Pancreas (tissue), 10 donors: ENCODE data around the gene TRAPPC4. TPM values are rescaled to one million over a fixed set of nuclear protein-coding genes. Genes with fewer than 3 reads are reported as not detected.

Source experiments
- ATAC-seq, 4 donors: fragments of 200-7000 bp; cut with Tn5 transposase; one replicate each; pipeline versions ENCODE4 v1.8.0 to v1.9.1; 2020; ENCODE audit warnings: mild to moderate bottlenecking in 4 of 4, moderate library complexity in 4 of 4
- DNase-seq, 6 donors: peaks; one replicate each; pipeline ENCODE4 v3.0.0-alpha.2; 2020
- FAIRE-seq: peaks from 2 replicates; lab custom pipeline; 2012; peaks lifted over from hg19 to GRCh38; lab: Jason Lieb, UNC
- H3K27ac ChIP-seq, 4 donors: fragments of 200-600 bp; sonication (generic); 1 replicate in 3 of 4; 2 replicates in 1 of 4; pipeline versions ENCODE4 v1.5.0 to v1.8.0; 2020
- H3K27me3 ChIP-seq, 4 donors: fragments of 200-600 bp; one replicate each; pipeline ENCODE4 v1.8.0; 2021
- H3K36me3 ChIP-seq, 3 donors: fragments of 200-600 bp; sonication (generic) in 1 of 3; one replicate each; pipeline versions ENCODE4 v1.5.0 to v1.8.0; 2020 to 2021
- H3K4me1 ChIP-seq, 3 donors: fragments of 200-600 bp; one replicate each; pipeline ENCODE4 v1.8.0; 2021
- H3K4me3 ChIP-seq, 4 donors: fragments of 200-600 bp; sonication (generic) in 2 of 4; one replicate each; pipeline versions ENCODE4 v1.5.0 to v1.8.0; 2020 to 2021
- H3K9me3 ChIP-seq, 4 donors: fragments of 200-600 bp; one replicate each; pipeline ENCODE4 v1.8.0; 2021
- CTCF ChIP-seq, 4 donors: fragments of 200-600 bp; sonication (generic) in 3 of 4; IDR thresholded peaks; one replicate each; pipeline versions ENCODE4 v1.5.0 to v1.8.0; 2021; ENCODE audit warnings: antibody characterized with exemption in 4 of 4
- WGBS, 2 donors: extraction: QIAGEN DNeasy Blood & Tissue Kit; methylation state at CpG; one replicate each; pipeline ENCODE4 v1.1.7; 2013; 5-methylcytosine and 5-hydroxymethylcytosine counted together
- intact Hi-C, 3 donors: fragments of 100-400 bp; cut with DNase I; formaldehyde crosslinking; loops; one replicate each; pipeline versions ENCODE4 v1.11.1 to v1.14.2; 2022
- polyA plus RNA-seq, 2 donors: library from polyadenylated mRNA; stranded (reverse); fragments of 200-250 nt; gene quantifications; one replicate each; pipeline ENCODE4 v1.2.3, GENCODE V29; 2013
- total RNA-seq, 6 donors: library from RNA; stranded (reverse); fragmentation: NEBNext Ultra II Directional in 4 of 6; extraction: Animal tissue kit (Norgen Biotek cat#: 25700) in 4 of 6; gene quantifications; one replicate each; pipeline versions ENCODE4 v1.2.1 to v1.2.4, GENCODE V29; 2021 to 2023
- donor health status: healthy with polysubstance abuse.
- donor health status: DM: no; HTN: no; CAD: no; lungs with moderate emphysema.
- donor health status: DM: no; HTN: no; CAD: no.
- donor health status: control.
- donor health status: control.
- donor health status: Bipolar disorder and iron deficiency.
- donor health status: DM: yes; HTN: yes; CAD: no.
- donor health status: DM: no; HTN: no; CAD: no.
- donor health status: DM: no; HTN: no; CAD: no.
- donor health status: DM: yes; HTN: yes; CAD: no.

The TRAPPC4 gene
- total and polyA plus RNA-seq, 8 donors, result 13.7 to 55.7 (median 27.2) TPM

DNA sequence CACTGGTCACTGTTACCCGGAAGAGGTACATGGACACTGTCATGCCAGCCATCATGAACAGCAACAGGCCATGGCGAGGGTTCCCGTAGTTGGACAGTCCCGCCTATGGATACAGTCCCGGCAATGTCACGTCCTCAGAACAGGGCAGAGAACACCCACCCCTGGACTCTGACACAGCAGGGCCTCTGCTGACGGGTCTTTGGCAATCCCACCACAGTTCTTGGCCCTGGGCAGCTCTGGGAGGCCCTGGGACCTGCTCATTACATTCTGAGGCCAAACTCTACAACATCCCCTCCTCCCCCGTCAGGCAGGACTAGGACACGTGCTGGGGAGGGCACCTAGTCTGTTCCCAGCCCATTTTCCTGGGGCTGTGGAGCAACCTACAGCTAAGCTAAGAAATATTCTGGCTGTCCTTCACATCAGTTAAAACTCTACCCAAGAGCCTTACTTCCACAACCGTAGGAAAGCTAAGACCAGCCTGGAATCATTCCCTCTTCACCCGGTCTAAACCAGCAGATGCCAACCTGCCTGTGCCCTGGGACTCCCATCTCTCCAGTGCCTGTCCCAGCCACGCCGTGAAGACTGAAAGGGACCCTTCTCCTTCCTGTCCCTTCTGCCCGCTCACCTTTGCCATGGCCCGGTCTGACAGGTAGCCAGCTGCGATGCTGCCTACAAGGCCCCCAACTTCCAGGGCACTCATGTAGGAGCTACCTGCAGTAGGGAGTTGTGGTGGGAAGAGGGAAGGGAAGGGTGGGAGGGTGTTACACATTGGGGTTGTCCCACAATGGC lies 7.6 kb downstream of the TRAPPC4 start:
- H3K9me3 ChIP-seq, result no peaks in the 10 kb centered on the region
- peaks cover 11 to 30% (median 17%) of the 10 kb centered on the region in 3 donors for H3K4me1 ChIP-seq
- WGBS, 2 donors, result 77 to 82% methylated on average over 16 of the region's 16 CpGs
- peak in 1 of 6 donors; percentile 8 for DNase-seq
- FAIRE-seq, result no peak
- H3K27ac ChIP-seq, result peak overlapping the region in 3 of 4 donors; percentile 32 to 55 (median 34)
- no peak for ATAC-seq
- H3K4me3 ChIP-seq, result peak overlapping the region in 1 of 4 donors; percentile 62
- peaks cover 0 to 16% (median 14%) of the 10 kb centered on the region in 3 donors for H3K36me3 ChIP-seq
- TF ChIP-seq CTCF (IDR thresholded peaks at IDR 0.05), result no peak
- no peaks in the 10 kb centered on the region for H3K27me3 ChIP-seq
- intact Hi-C loops, result no loop called here

GRCh38 chr11:119026970-119027369 lies 8.4 kb downstream of the TRAPPC4 start:
- TF ChIP-seq CTCF (IDR thresholded peaks at IDR 0.05), result no peak
- peaks cover 0 to 16% (median 14%) of the 10 kb centered on the region in 3 donors for H3K36me3 ChIP-seq
- H3K9me3 ChIP-seq, result no peaks in the 10 kb centered on the region
- H3K4me3 ChIP-seq, result peak overlapping the region in 2 of 4 donors; percentile 62 to 76
- intact Hi-C loops, result no loop called here
- FAIRE-seq (no peak), DNase-seq (peak in 2 of 6 donors; percentile 13 to 21), ATAC-seq (no peak)
- H3K4me1 ChIP-seq, result peaks cover 4 to 30% (median 17%) of the 10 kb centered on the region in 3 donors
- H3K27ac ChIP-seq, result peak overlapping the region in 1 of 4 donors; percentile 55
- 55 to 57% methylated on average over 2 of the region's 2 CpGs for WGBS, 2 donors
- H3K27me3 ChIP-seq, result no peaks in the 10 kb centered on the region

GRCh38 chr11:119027561-119028345 lies 9.2 kb downstream of the TRAPPC4 start:
- Histone ChIP-seq H3K27ac (peak overlapping the region in 2 of 4 donors; percentile 86 to 87), H3K36me3 (peaks cover 0 to 16% (median 14%) of the 10 kb centered on the region in 3 donors), H3K9me3 (no peaks in the 10 kb centered on the region), H3K4me1 (peaks cover 4 to 30% (median 17%) of the 10 kb centered on the region in 3 donors), H3K27me3 (no peaks in the 10 kb centered on the region), H3K4me3 (peak overlapping the region in 3 of 4 donors; percentile 13 to 76 (median 62))
- ATAC-seq (no peak), FAIRE-seq (no peak), DNase-seq (peak in 1 of 6 donors; percentile 58)
- 72 to 88% methylated on average over 9 of the region's 9 CpGs for WGBS, 2 donors
- intact Hi-C loops, result no loop called here
- TF ChIP-seq CTCF (IDR thresholded peaks at IDR 0.05), result no peak

DNA sequence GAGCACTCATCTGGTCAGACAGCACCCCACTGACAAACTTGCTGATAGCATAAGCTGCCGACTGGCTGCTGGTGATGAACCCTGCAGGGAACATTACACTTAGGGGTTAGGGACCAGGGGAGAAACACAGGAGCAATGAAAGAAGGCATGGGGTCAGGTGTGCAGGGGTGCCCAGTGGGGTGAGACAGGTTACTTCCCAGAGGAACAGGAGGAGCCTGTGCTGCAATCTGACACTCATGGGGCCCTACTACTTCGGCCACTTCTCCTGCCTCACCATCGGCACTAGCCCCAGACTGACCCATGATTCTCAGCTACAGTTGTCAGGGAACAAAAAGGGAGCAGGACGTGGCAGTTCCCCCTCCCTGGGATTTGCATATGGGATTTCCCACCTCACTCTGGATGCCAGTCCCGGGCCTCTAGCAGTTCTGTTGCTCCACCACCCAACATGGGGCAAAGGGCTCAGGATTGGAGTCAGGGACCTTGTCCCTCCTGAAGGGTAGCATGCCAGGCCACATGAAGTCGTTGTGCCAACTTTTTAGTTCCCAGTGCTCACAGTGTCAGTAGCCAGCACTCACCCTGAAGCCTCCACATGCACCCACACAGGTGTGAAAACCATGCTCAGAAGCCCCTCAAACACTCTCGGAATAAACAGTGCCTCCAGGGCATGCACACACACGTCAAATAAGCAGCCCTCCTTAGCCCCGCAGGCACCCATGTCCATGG lies 9.9 kb downstream of the TRAPPC4 start:
- FAIRE-seq, result no peak
- H3K27me3 ChIP-seq, result no peaks in the 10 kb centered on the region
- 21 to 22% methylated on average over 9 of the region's 9 CpGs for WGBS, 2 donors
- no peak for ATAC-seq
- peak in 2 of 6 donors; percentile 27 to 49 for DNase-seq
- peak overlapping the region in 3 of 4 donors; percentile 13 to 76 (median 62) for H3K4me3 ChIP-seq
- H3K9me3 ChIP-seq, result no peaks in the 10 kb centered on the region
- no peak for TF ChIP-seq CTCF (IDR thresholded peaks at IDR 0.05)
- H3K36me3 ChIP-seq, result peaks cover 0 to 14% (median 12%) of the 10 kb centered on the region in 3 donors
- intact Hi-C loops, result no loop called here
- H3K27ac ChIP-seq, result peak overlapping the region; percentile 77 to 87 (median 86)
- H3K4me1 ChIP-seq, result peaks cover 4 to 27% (median 17%) of the 10 kb centered on the region in 3 donors
